Measurements from ENCODE around the gene PLLP. TPM values are rescaled to one million over a fixed set of nuclear protein-coding genes. Genes with fewer than 3 reads are reported as not detected.

The PLLP gene
- total and polyA plus RNA-seq, 9 of the 15 experiments (the other 6 are each of a cell fraction or from before 2014, with no cell fraction given), result 0.09 to 0.96 (median 0.27) TPM

DNA sequence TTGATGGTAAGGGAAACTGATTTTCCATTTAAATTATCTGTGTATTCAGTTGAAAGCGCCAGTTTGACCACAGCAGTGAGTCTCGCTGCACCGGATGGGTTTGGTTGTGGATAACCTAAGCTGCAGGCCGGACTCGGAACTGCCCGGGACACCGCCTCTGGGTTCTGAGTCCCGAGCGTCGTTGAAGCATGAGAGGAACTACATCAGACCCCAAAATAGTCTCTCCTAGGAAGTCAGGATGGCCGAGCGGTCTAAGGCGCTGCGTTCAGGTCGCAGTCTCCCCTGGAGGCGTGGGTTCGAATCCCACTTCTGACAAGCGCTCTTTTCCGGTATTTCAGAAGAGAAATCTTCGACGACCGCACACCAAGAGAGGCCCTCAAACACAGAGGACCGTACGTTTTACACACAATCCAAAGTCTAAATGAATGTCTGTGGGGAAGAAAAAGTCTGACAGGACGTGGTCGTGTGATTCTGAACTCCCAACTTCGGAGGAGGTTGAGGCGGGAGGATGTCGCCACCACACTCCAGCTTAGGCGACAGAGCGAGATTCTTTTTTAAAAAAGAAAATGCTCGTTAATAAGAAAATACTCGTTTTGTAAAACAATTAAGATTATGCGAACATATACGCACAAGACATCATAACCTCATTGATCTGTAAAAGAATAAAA, 15.4 kb upstream of the PLLP start (continued):
- TF ChIP-seq HNRNPL (IDR thresholded peaks at IDR 0.05; ENCODE audit: low read depth, low read length) (no peak), TRIM25 (IDR thresholded peaks at IDR 0.05; ENCODE audit: borderline replicate concordance) (peak; percentile 90; the same call in 1 of the 2 replicates), NR3C1 (CRISPR knock-in tag; IDR thresholded peaks at IDR 0.05) (no peak), ZNF780A (CRISPR knock-in tag; IDR thresholded peaks at IDR 0.05) (0 out of 2 replicates have a peak, but pooled peaks have one; percentile 56), U2AF1 (optimal IDR thresholded peaks at IDR 0.05; ENCODE audit: low read depth, low read length) (no peak), ZNF121 (CRISPR knock-in tag; conservative IDR thresholded peaks at IDR 0.05) (0 out of 2 replicates have a peak, but pooled peaks have one; percentile 19), TCF7L2 (IDR thresholded peaks at IDR 0.05; ENCODE audit: low read depth, low read length) (no peak), TEAD4 (IDR thresholded peaks at IDR 0.05; ENCODE audit: low read length) (peak; percentile 74), TEAD4 (CRISPR knock-in tag; IDR thresholded peaks at IDR 0.05; ENCODE audit: borderline replicate concordance) (no peak), NFATC3 (IDR thresholded peaks at IDR 0.05) (no peak), ADNP (tag; IDR thresholded peaks at IDR 0.05) (peak; percentile 95), FOXA1 (IDR thresholded peaks at IDR 0.05; ENCODE audit: borderline replicate concordance) (no peak), KDM4B (IDR thresholded peaks at IDR 0.05; ENCODE audit: borderline replicate concordance in 2 of 2, low read depth in 1 of 2) (no peak), HMG20A (CRISPR knock-in tag; conservative IDR thresholded peaks at IDR 0.05) (no peak), MLLT1 (IDR thresholded peaks at IDR 0.05) (peak in 1 of 2 experiments; percentile 50; a peak in 1 of 4 replicates), GTF2F1 (IDR thresholded peaks at IDR 0.05; ENCODE audit: low read depth, low read length) (no peak), ARID1B (IDR thresholded peaks at IDR 0.05) (no peak)
- TF ChIP-seq, protein P1, sequence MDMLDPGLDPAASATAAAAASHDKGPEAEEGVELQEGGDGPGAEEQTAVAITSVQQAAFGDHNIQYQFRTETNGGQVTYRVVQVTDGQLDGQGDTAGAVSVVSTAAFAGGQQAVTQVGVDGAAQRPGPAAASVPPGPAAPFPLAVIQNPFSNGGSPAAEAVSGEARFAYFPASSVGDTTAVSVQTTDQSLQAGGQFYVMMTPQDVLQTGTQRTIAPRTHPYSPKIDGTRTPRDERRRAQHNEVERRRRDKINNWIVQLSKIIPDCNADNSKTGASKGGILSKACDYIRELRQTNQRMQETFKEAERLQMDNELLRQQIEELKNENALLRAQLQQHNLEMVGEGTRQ (CRISPR knock-in tag; IDR thresholded peaks at IDR 0.05), result no peak
- TF ChIP-seq, protein P2, sequence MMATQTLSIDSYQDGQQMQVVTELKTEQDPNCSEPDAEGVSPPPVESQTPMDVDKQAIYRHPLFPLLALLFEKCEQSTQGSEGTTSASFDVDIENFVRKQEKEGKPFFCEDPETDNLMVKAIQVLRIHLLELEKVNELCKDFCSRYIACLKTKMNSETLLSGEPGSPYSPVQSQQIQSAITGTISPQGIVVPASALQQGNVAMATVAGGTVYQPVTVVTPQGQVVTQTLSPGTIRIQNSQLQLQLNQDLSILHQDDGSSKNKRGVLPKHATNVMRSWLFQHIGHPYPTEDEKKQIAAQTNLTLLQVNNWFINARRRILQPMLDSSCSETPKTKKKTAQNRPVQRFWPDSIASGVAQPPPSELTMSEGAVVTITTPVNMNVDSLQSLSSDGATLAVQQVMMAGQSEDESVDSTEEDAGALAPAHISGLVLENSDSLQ (IDR thresholded peaks at IDR 0.05), result peak; percentile 37; the same call in 1 of the 2 replicates
- TF ChIP-seq, protein P3, sequence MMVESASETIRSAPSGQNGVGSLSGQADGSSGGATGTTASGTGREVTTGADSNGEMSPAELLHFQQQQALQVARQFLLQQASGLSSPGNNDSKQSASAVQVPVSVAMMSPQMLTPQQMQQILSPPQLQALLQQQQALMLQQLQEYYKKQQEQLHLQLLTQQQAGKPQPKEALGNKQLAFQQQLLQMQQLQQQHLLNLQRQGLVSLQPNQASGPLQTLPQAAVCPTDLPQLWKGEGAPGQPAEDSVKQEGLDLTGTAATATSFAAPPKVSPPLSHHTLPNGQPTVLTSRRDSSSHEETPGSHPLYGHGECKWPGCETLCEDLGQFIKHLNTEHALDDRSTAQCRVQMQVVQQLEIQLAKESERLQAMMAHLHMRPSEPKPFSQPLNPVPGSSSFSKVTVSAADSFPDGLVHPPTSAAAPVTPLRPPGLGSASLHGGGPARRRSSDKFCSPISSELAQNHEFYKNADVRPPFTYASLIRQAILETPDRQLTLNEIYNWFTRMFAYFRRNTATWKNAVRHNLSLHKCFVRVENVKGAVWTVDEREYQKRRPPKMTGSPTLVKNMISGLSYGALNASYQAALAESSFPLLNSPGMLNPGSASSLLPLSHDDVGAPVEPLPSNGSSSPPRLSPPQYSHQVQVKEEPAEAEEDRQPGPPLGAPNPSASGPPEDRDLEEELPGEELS (CRISPR knock-in tag; IDR thresholded peaks at IDR 0.05; ENCODE audit: borderline replicate concordance), result no peak
- TF ChIP-seq, protein P4, sequence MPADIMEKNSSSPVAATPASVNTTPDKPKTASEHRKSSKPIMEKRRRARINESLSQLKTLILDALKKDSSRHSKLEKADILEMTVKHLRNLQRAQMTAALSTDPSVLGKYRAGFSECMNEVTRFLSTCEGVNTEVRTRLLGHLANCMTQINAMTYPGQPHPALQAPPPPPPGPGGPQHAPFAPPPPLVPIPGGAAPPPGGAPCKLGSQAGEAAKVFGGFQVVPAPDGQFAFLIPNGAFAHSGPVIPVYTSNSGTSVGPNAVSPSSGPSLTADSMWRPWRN (IDR thresholded peaks at IDR 0.05; ENCODE audit: low read depth), result peak; percentile 56; the same call in 1 of the 2 replicates

Measured in K562 (cell line).